Psoas muscle (tissue), 8 donors: Measurements from ENCODE around the gene CFL1. TPM values are rescaled to one million over a fixed set of nuclear protein-coding genes. Genes with fewer than 3 reads are reported as not detected.

Experiments used
- ATAC-seq, 4 donors: fragments of 200-7000 bp; cut with Tn5 transposase; one replicate each; pipeline ENCODE4 v1.9.1; 2020; ENCODE audit warnings: moderate library complexity in 3 of 4, mild to moderate bottlenecking in 2 of 4
- DNase-seq, 2 donors: peaks; one replicate each; pipeline ENCODE4 v3.0.0-alpha.2; 2020
- H3K27ac ChIP-seq: fragments of 200-600 bp; one replicate; pipeline ENCODE4 v1.8.0; 2022
- H3K27me3 ChIP-seq, 3 donors: fragments of 200-600 bp in 1 of 3; one replicate each; pipeline versions ENCODE4 v1.6.1 to v1.8.0; 2013 to 2022; ENCODE audit warnings: low read length in 2 of 3, mild to moderate bottlenecking in 2 of 3, moderate library complexity in 1 of 3; ENCODE audit not compliant: insufficient read depth in 3 of 3
- H3K36me3 ChIP-seq, 2 donors: fragments of 200-600 bp in 1 of 2; one replicate each; pipeline versions ENCODE4 v1.6.1 to v1.8.0; 2013 to 2022; ENCODE audit warnings: low read depth in 1 of 2, mild to moderate bottlenecking in 1 of 2, moderate library complexity in 1 of 2; ENCODE audit not compliant: insufficient read depth in 1 of 2
- H3K4me1 ChIP-seq: fragments of 200-600 bp; one replicate; pipeline ENCODE4 v1.8.0; 2022
- H3K4me3 ChIP-seq: fragments of 200-600 bp; one replicate; pipeline ENCODE4 v1.8.0; 2022; ENCODE audit warnings: mild to moderate bottlenecking
- H3K9me3 ChIP-seq: fragments of 200-600 bp; one replicate; pipeline ENCODE4 v1.8.0; 2022
- WGBS, 3 donors: extraction: QIAGEN DNeasy Blood & Tissue Kit; methylation state at CpG; one replicate each; pipeline versions ENCODE4 v1.1.6 to v1.1.7; 2013; 5-methylcytosine and 5-hydroxymethylcytosine counted together
- intact Hi-C, 2 donors: fragments of 100-400 bp; cut with DNase I; formaldehyde crosslinking; loops; one replicate each; pipeline versions ENCODE4 v1.11.0 to v1.14.2; 2022
- polyA plus RNA-seq, 3 donors: library from polyadenylated mRNA; stranded (reverse); fragments of 200-250 nt; gene quantifications; one replicate each; pipeline ENCODE4 v1.2.3, GENCODE V29; 2013
- total RNA-seq, 4 donors: library from RNA; stranded (reverse); fragmentation: NEBNext Ultra II Directional in 2 of 4; extraction: Animal tissue kit (Norgen Biotek cat#: 25700) in 2 of 4; gene quantifications; one replicate each; pipeline versions ENCODE4 v1.2.1 to v1.2.4, GENCODE V29; 2021 to 2023
- TF ChIP-seq, protein P1 (sequence below): fragments of 200-600 bp; IDR thresholded peaks from one replicate; pipeline ENCODE4 v1.8.0; 2022; ENCODE audit warnings: antibody characterized with exemption
- donor health status: healthy with polysubstance abuse.
- donor health status: DM: no; HTN: no; CAD: no; lungs with moderate emphysema.
- donor health status: Bipolar disorder and iron deficiency.
- donor health status: healthy.
- donor health status: DM: yes; HTN: yes; CAD: no.
- donor health status: DM: no; HTN: no; CAD: no.
- donor health status: DM: no; HTN: no; CAD: no.
- donor health status: DM: yes; HTN: yes; CAD: no.

The CFL1 gene
- total and polyA plus RNA-seq, 7 donors, result 175 to 843 (median 225) TPM

DNA sequence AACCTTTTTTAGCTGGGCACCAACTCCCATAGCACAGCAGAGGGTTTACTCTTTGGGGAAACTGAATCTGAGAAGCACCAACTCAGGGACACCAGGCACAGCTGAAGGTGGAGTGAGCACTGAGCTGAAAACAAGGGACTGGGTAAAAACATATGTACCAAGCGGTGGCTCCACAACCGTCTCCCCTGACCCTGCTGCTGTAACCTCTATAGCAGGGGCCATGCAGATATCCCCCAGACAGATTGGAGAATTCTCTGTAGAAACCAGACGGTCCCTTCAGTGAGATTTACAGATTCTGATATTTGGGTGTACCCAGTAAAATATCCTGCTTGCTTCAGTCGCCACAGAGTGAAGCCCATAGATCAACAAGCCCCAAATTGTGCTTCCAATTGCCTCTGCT, 28.5 kb downstream of the CFL1 start:
- peaks cover 4% of the 10 kb centered on the region for H3K4me1 ChIP-seq
- WGBS, 3 donors, result 48 to 60% (median 59%) methylated on average over 4 of the region's 4 CpGs
- H3K4me3 ChIP-seq, result no peak overlapping the region
- peaks cover 0 to 6% (median 0%) of the 10 kb centered on the region in 3 donors for H3K27me3 ChIP-seq
- TF ChIP-seq, protein P1, sequence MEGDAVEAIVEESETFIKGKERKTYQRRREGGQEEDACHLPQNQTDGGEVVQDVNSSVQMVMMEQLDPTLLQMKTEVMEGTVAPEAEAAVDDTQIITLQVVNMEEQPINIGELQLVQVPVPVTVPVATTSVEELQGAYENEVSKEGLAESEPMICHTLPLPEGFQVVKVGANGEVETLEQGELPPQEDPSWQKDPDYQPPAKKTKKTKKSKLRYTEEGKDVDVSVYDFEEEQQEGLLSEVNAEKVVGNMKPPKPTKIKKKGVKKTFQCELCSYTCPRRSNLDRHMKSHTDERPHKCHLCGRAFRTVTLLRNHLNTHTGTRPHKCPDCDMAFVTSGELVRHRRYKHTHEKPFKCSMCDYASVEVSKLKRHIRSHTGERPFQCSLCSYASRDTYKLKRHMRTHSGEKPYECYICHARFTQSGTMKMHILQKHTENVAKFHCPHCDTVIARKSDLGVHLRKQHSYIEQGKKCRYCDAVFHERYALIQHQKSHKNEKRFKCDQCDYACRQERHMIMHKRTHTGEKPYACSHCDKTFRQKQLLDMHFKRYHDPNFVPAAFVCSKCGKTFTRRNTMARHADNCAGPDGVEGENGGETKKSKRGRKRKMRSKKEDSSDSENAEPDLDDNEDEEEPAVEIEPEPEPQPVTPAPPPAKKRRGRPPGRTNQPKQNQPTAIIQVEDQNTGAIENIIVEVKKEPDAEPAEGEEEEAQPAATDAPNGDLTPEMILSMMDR, result no peak
- H3K36me3 ChIP-seq, result no peaks in the 10 kb centered on the region
- DNase-seq, result no peak
- intact Hi-C loops, result no loop called here
- no peaks in the 10 kb centered on the region for H3K9me3 ChIP-seq
- no peak for ATAC-seq
- no peak overlapping the region for H3K27ac ChIP-seq

DNA sequence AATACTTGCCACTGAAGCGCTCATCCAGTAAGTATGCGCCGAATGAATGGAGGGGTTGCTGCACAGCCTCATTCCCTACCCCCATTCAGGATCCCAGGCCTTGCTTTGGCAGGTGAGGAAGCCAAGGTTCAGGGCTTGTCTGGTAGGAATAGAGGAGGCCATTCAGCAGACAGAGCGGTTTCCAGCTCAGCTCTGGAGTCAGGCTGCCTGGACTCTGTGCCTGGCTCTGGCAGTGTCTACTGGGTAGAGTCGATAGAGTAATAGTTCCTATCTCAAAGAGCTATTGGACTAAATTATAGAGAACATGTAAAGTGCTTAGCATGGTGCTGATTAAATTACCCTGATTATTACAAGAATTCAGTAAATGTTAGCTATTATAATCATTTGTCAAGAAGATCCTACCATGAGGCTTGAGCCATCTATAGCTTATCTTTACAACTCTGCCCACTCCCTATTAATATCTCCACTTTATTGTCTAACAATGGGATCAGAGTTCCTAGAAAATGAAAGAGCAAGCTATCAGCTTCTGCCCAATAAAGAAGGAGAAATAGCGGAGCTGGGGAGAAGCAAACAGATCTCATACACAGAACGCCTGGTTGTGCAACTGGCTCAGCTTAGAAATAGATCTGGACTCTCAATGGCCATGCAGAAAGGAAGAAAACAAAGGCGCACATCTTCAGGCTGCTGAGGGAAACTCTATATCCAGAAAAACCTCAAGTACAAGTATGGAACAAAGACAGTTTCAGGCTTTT, 30.8 kb downstream of the CFL1 start:
- H3K36me3 ChIP-seq, result no peaks in the 10 kb centered on the region
- DNase-seq (no peak), ATAC-seq (no peak)
- H3K27ac ChIP-seq, result no peak overlapping the region
- intact Hi-C loops, result no loop called here
- H3K4me3 ChIP-seq, result no peak overlapping the region
- H3K4me1 ChIP-seq, result no peaks in the 10 kb centered on the region
- TF ChIP-seq, protein P1, result no peak
- peaks cover 0 to 5% (median 0%) of the 10 kb centered on the region in 3 donors for H3K27me3 ChIP-seq
- no peaks in the 10 kb centered on the region for H3K9me3 ChIP-seq
- 84 to 95% (median 87%) methylated on average over 8 of the region's 8 CpGs for WGBS, 3 donors

DNA sequence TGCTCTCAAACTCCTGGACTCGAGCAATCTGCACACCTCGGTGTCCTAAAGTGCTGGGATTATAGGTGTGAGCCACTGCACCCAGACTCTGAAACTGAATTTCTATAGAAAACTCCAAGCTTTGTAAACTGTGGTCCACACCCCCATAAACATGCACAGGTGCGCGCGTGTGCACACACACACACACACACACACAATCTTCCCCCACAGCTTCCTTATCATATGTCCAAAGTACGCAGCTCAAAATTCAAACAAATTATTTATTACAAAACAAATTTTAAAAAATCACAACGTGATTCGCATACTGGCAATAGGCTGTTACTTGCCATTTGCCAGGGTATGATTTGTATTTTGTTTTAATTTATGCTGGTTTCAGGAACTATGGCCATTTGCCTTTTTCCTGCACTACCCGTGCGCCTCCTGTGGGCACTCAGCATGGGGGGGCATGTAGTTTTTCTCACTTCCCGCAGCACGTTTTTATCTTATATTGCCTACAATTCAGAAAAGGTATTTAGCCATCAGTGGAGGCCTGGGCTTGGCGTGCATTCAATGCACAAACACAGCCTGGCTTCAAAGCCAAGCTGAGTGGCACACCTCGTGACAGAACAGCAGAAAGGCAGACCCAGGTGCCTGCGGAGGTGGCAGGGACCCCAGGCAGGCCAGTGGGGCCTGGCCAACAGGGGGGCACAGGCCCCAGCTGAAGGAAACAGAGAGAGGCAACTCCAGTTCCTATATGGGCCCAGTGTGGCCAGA, 35.0 kb downstream of the CFL1 start:
- no peak overlapping the region for H3K4me3 ChIP-seq
- H3K4me1 ChIP-seq, result no peaks in the 10 kb centered on the region
- no peaks in the 10 kb centered on the region for H3K27me3 ChIP-seq
- TF ChIP-seq, protein P1, result no peak
- no peak overlapping the region for H3K27ac ChIP-seq
- H3K36me3 ChIP-seq, result no peaks in the 10 kb centered on the region
- no peak for ATAC-seq
- intact Hi-C loops, result no loop called here
- WGBS, 3 donors, result 84 to 87% (median 85%) methylated on average over 15 of the region's 15 CpGs
- H3K9me3 ChIP-seq, result no peaks in the 10 kb centered on the region
- no peak for DNase-seq

DNA sequence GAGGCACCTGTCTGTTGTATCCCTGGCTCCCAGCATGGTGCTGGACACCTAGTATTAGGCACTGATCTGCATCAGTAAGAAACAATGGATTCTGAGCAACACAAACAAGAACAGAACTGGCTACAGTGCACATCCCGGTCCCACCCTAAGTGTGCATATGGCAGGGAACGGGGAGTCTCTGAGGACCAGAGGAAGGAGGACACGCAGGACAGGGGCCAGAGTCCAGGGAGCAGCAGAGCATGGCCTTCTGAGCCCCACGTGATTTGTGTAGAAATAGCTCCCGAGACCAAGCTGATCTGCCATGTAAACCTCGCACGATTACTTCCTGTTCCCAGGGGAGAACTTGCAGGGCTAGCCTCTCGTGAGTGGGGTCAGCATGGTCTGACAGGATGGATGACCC, 36.9 kb downstream of the CFL1 start:
- Histone ChIP-seq H3K36me3 (no peaks in the 10 kb centered on the region), H3K27ac (no peak overlapping the region), H3K4me3 (no peak overlapping the region), H3K4me1 (no peaks in the 10 kb centered on the region), H3K9me3 (no peaks in the 10 kb centered on the region), H3K27me3 (no peaks in the 10 kb centered on the region)
- DNase-seq (no peak), ATAC-seq (no peak)
- 45 to 49% (median 46%) methylated on average over 8 of the region's 8 CpGs for WGBS, 3 donors
- intact Hi-C loops, result no loop called here
- TF ChIP-seq, protein P1, result no peak
